Measurements from ENCODE around the gene UBE2F. TPM values are rescaled to one million over a fixed set of nuclear protein-coding genes. Genes with fewer than 3 reads are reported as not detected.

The UBE2F gene
- total and polyA plus RNA-seq, 2 of the 4 experiments (the other 2 are of a cell fraction) = 44.6 to 59.8 TPM

DNA sequence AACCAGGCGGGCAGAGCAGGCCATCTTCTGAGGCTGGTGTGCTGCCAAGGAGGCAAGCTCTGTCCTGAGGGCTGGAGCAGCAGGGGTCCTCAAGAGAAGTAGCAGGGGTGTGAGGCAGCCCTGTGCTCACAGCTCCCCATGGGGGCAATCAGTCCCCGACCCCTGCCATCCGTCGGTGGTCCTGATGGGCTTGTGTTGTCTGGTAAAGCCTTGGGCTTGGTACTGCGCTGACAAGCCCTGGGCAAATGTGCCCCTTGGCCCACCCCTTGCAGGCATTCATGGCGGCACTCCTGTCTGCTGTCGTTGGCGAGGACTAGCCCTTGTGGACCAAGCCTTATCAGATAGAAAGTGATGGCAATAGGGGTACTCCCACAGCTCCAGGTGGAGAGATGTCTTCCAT is 71.4 kb downstream of the UBE2F start:
- H3K27ac ChIP-seq (ENCODE audit: insufficient read depth, low read length) = no peak overlapping the region
- peaks cover 0 to 7% of the 10 kb centered on the region in 2 experiments; a peak in 1 of 4 replicates for H3K79me1 ChIP-seq (ENCODE audit: low read depth in 1 of 2, low read length in 2 of 2)
- H2BK5ac ChIP-seq (ENCODE audit: low read depth, low read length, poor library complexity, severe bottlenecking) = no peak overlapping the region
- H3K9me1 ChIP-seq (ENCODE audit: insufficient read depth, low read length) = peaks cover 9% of the 10 kb centered on the region
- POLR2A ChIA-PET (ENCODE audit: unreplicated experiment) = no interaction called here
- H3K4me1 ChIP-seq (ENCODE audit: control insufficient read depth, insufficient read depth, low read length) = no peaks in the 10 kb centered on the region
- WGBS, 2 experiments (ENCODE audit: extremely low coverage in 2 of 2, insufficient read length in 1 of 2) = 100% methylated on average over 1 of the region's 8 CpGs; no CpG with 5 or more reads in 1 of the 2 experiments
- H4K8ac ChIP-seq (ENCODE audit: low read depth in 2 of 2, low read length in 2 of 2) = no peak overlapping the region
- CTCF ChIA-PET = no interaction called here
- in situ Hi-C loops (cut with MboI; ENCODE audit: low sequenced_read_pairs) = no loop called here
- no peak overlapping the region for H2AK5ac ChIP-seq (ENCODE audit: low read depth, low read length)
- BruUV-seq (replicated peaks) = no TSS peak
- no peak overlapping the region for H2BK120ac ChIP-seq (ENCODE audit: low read depth, low read length)
- no peaks in the 10 kb centered on the region for H3K9me3 ChIP-seq (ENCODE audit: control insufficient read depth, insufficient read depth, low read length)
- no peak overlapping the region for H2BK15ac ChIP-seq (ENCODE audit: low read depth, low read length)
- H3K14ac ChIP-seq (replicated peaks; ENCODE audit: low read depth, low read length) = no peak overlapping the region
- H3K4ac ChIP-seq (ENCODE audit: low read depth, low read length) = no peak overlapping the region
- TF ChIP-seq BHLHE40 (IDR thresholded peaks at IDR 0.05; ENCODE audit: low read depth, low read length) = no peak
- no peaks in the 10 kb centered on the region for H4K20me1 ChIP-seq (ENCODE audit: insufficient read depth, low read length)
- peaks cover 52% of the 10 kb centered on the region for H3K36me3 ChIP-seq (ENCODE audit: control insufficient read depth, insufficient read depth, low read length)
- DNase-seq (no peak), ATAC-seq (ENCODE audit: low read depth) (no peak)
- H3K4me3 ChIP-seq (ENCODE audit: insufficient read depth, low read depth, low read length) = no peak overlapping the region
- no peak overlapping the region for H2BK20ac ChIP-seq (ENCODE audit: low read depth, low read length)
- H2AFZ ChIP-seq (replicated peaks; ENCODE audit: low read length, poor library complexity) = no peak overlapping the region
- H3K9ac ChIP-seq (ENCODE audit: low read depth, low read length) = no peak overlapping the region
- no peak overlapping the region for H3K18ac ChIP-seq (ENCODE audit: low read depth, low read length)
- no peak overlapping the region for H4K5ac ChIP-seq (ENCODE audit: low read depth, low read length)
- H3K27me3 ChIP-seq (ENCODE audit: control insufficient read depth, insufficient read depth, low read length) = no peaks in the 10 kb centered on the region
- no peak overlapping the region for H3K56ac ChIP-seq (ENCODE audit: extremely low read depth, insufficient read depth, low read length)
- intact Hi-C loops (cut with micrococcal nuclease) = no loop called here
- dilution Hi-C loops (cut with HindIII; ENCODE audit: low sequenced_read_pairs, unreplicated experiment) = no loop called here
- no peak overlapping the region for H3K4me2 ChIP-seq (ENCODE audit: low read depth, low read length)
- H3K23ac ChIP-seq (ENCODE audit: low read depth, low read length) = no peak overlapping the region
- H4K91ac ChIP-seq (ENCODE audit: insufficient read depth, low read depth, low read length) = no peak overlapping the region
- H2AK9ac ChIP-seq (replicated peaks; ENCODE audit: low read depth, low read length, poor library complexity) = no peak overlapping the region
